ENCODE results near the gene PDE2A. TPM values are rescaled to one million over a fixed set of nuclear protein-coding genes. Genes with fewer than 3 reads are reported as not detected.
"Not testable (repeated sequence)": the region's sequence is repeated elsewhere in the genome, so short reads cannot be mapped to it uniquely, and the experiment has no call there.

The PDE2A gene
- polyA plus RNA-seq, 3 donors: 0.18 to 1.7 (median 0.53) TPM

DNA sequence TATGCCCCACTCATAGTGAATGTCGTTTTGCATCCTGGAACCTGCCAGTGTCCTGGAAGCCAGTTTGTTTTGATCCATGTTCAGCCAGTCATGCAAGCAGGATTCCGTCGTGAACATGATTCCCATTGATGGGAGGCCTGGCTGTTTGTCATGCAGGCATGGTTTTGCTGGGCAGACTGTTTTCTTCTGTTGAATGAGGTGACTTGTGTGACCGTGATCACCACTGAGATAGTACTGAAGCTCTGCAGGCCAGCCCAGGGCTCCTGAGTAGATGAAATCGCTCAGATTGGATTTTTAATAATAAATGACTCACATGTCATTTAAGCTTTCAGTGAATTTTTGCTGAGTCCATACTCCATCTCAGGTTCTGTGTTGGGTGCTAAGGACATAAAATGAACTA is 117.8 kb downstream of the PDE2A start:
- H3K9me3 Mint-ChIP-seq: peaks cover 0 to 2% (median 0%) of the 10 kb centered on the region in 7 donors
- Histone ChIP-seq H3K36me3 (replicated peaks in 1 of 2; ENCODE audit: control insufficient read depth in 1 of 2, insufficient read depth in 2 of 2, low read length in 2 of 2) (no peaks in the 10 kb centered on the region), H3K4me1 (ENCODE audit: control insufficient read depth in 1 of 2, insufficient read depth in 2 of 2, low read length in 2 of 2) (no peaks in the 10 kb centered on the region), H3K9me3 (replicated peaks in 1 of 2; ENCODE audit: control insufficient read depth in 1 of 2, insufficient read depth in 1 of 2, low read length in 2 of 2) (no peaks in the 10 kb centered on the region), H3K27me3 (ENCODE audit: control insufficient read depth in 2 of 2, insufficient read depth in 2 of 2, low read length in 2 of 2) (peaks cover 0 to 17% of the 10 kb centered on the region in 2 donors), H3K27ac (ENCODE audit: low read depth in 1 of 2, low read length in 2 of 2) (no peak overlapping the region), H4K20me1 (ENCODE audit: insufficient read depth, low read length) (no peaks in the 10 kb centered on the region), H3K4me2 (replicated peaks; ENCODE audit: extremely low read depth, low read length, poor library complexity, severe bottlenecking) (no peak overlapping the region), H3K4me3 (replicated peaks in 1 of 3; ENCODE audit: low read depth in 2 of 3, low read length in 3 of 3) (no peak overlapping the region), H3K79me2 (ENCODE audit: insufficient read depth, low read length) (no peaks in the 10 kb centered on the region), H3K9ac (ENCODE audit: insufficient read depth, low read length, poor library complexity, severe bottlenecking) (no peak overlapping the region), H2AFZ (ENCODE audit: insufficient read depth, low read depth, low read length, poor library complexity, severe bottlenecking) (no peak overlapping the region)
- DNase-seq: no peak
- peaks cover 2% of the 10 kb centered on the region for H3K4me1 Mint-ChIP-seq
- TF ChIP-seq, protein P1, sequence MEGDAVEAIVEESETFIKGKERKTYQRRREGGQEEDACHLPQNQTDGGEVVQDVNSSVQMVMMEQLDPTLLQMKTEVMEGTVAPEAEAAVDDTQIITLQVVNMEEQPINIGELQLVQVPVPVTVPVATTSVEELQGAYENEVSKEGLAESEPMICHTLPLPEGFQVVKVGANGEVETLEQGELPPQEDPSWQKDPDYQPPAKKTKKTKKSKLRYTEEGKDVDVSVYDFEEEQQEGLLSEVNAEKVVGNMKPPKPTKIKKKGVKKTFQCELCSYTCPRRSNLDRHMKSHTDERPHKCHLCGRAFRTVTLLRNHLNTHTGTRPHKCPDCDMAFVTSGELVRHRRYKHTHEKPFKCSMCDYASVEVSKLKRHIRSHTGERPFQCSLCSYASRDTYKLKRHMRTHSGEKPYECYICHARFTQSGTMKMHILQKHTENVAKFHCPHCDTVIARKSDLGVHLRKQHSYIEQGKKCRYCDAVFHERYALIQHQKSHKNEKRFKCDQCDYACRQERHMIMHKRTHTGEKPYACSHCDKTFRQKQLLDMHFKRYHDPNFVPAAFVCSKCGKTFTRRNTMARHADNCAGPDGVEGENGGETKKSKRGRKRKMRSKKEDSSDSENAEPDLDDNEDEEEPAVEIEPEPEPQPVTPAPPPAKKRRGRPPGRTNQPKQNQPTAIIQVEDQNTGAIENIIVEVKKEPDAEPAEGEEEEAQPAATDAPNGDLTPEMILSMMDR (IDR thresholded peaks at IDR 0.05): no peak
- H3K36me3 Mint-ChIP-seq: no peaks in the 10 kb centered on the region
- no peak overlapping the region for H3K4me3 Mint-ChIP-seq
- 85% methylated on average over 3 of the region's 5 CpGs for WGBS (ENCODE audit: insufficient coverage)
- intact Hi-C loops (cut with micrococcal nuclease): no loop called here
- H3K27me3 Mint-ChIP-seq (ENCODE audit: low read depth in 3 of 3): peaks cover 8 to 29% (median 9%) of the 10 kb centered on the region in 3 donors
- H3K27ac Mint-ChIP-seq: no peak overlapping the region

DNA sequence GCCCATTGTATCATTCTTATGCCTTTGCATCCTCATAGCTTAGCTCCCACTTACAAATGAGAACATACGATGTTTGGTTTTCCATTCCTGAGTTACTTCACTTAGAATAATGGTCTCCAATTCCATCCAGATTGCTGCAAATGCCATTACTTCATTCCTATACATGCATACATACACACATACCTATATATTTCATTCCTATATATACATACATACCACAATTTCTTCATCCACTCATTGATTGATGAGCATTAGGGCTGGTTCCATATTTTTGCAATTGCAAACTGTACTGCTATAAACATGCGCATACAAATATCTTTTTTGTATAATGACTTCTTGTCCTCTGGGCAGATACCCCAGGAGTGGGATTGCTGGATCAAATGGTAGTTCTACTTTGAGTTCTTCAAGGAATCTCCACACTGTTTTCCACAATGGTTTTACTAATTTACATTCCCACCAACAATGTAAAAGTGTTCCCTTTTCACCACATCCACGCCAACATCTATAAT is 119.2 kb downstream of the PDE2A start:
- H3K36me3 Mint-ChIP-seq; H3K4me2 ChIP-seq (replicated peaks; ENCODE audit: extremely low read depth, low read length, poor library complexity, severe bottlenecking); H3K9ac ChIP-seq (ENCODE audit: insufficient read depth, low read length, poor library complexity, severe bottlenecking); H3K36me3 ChIP-seq (replicated peaks in 1 of 2; ENCODE audit: control insufficient read depth in 1 of 2, insufficient read depth in 2 of 2, low read length in 2 of 2); H3K9me3 ChIP-seq (replicated peaks in 1 of 2; ENCODE audit: control insufficient read depth in 1 of 2, insufficient read depth in 1 of 2, low read length in 2 of 2); H3K27ac Mint-ChIP-seq; H4K20me1 ChIP-seq (ENCODE audit: insufficient read depth, low read length); H3K4me1 Mint-ChIP-seq; H3K27ac ChIP-seq (ENCODE audit: low read depth in 1 of 2, low read length in 2 of 2); H3K79me2 ChIP-seq (ENCODE audit: insufficient read depth, low read length); DNase-seq; H3K4me1 ChIP-seq (ENCODE audit: control insufficient read depth in 1 of 2, insufficient read depth in 2 of 2, low read length in 2 of 2); H3K9me3 Mint-ChIP-seq; H3K4me3 Mint-ChIP-seq; intact Hi-C loops (cut with micrococcal nuclease); H3K4me3 ChIP-seq (replicated peaks in 1 of 3; ENCODE audit: low read depth in 2 of 3, low read length in 3 of 3); H2AFZ ChIP-seq (ENCODE audit: insufficient read depth, low read depth, low read length, poor library complexity, severe bottlenecking): not testable (repeated sequence)
- WGBS (ENCODE audit: insufficient coverage): no CpG with 5 or more reads among the region's 3 CpGs
- peaks cover 0 to 17% of the 10 kb centered on the region in 2 donors for H3K27me3 ChIP-seq (ENCODE audit: control insufficient read depth in 2 of 2, insufficient read depth in 2 of 2, low read length in 2 of 2)
- peaks cover 8 to 29% (median 9%) of the 10 kb centered on the region in 3 donors for H3K27me3 Mint-ChIP-seq (ENCODE audit: low read depth in 3 of 3)
